HG03520 (cell line): Measurements from ENCODE around the gene SLC6A16.
"Not testable (repeated sequence)": the region's sequence is repeated elsewhere in the genome, so short reads cannot be mapped to it uniquely, and the experiment has no call there.

Source experiments
- ATAC-seq: cut with Tn5 transposase; IDR thresholded peaks from one replicate; pipeline ENCODE4 v1.9.1; 2021; ENCODE audit warnings: mild to moderate bottlenecking, moderate library complexity; ENCODE audit not compliant: unreplicated experiment

SLC6A16 gene

GRCh38 chr19:49331616-49332055, 6.6 kb upstream of the SLC6A16 start:
- peak; percentile 39 for ATAC-seq

GRCh38 chr19:49331187-49331586, 6.2 kb upstream of the SLC6A16 start:
- ATAC-seq = not testable (repeated sequence)

- no peak for ATAC-seq
Observed at GRCh38 chr19:49328741-49329140, 3.8 kb upstream of the SLC6A16 start.

GRCh38 chr19:49327878-49328544, 3.0 kb upstream of the SLC6A16 start:
- ATAC-seq = no peak

- no peak for ATAC-seq
Observed at GRCh38 chr19:49326165-49326704, 1.2 kb upstream of the SLC6A16 start.

- ATAC-seq = not testable (repeated sequence)
Observed at GRCh38 chr19:49325756-49326155, 765 bp upstream of the SLC6A16 start.

GRCh38 chr19:49318296-49318695, 6.7 kb downstream of the SLC6A16 start:
- ATAC-seq = no peak

GRCh38 chr19:49316284-49316683, 8.7 kb downstream of the SLC6A16 start:
- ATAC-seq = no peak

- no peak for ATAC-seq
Observed at GRCh38 chr19:49315111-49315510, 9.9 kb downstream of the SLC6A16 start.

GRCh38 chr19:49309087-49309486, 15.9 kb downstream of the SLC6A16 start:
- no peak for ATAC-seq

- ATAC-seq = not testable (repeated sequence)
Observed at GRCh38 chr19:49306734-49307133, 18.3 kb downstream of the SLC6A16 start.

GRCh38 chr19:49301866-49302252, 23.1 kb downstream of the SLC6A16 start:
- no peak for ATAC-seq

GRCh38 chr19:49301165-49301865, 23.7 kb downstream of the SLC6A16 start:
- no peak for ATAC-seq

GRCh38 chr19:49298653-49299052, 26.3 kb downstream of the SLC6A16 start:
- ATAC-seq = not testable (repeated sequence)

- ATAC-seq = no peak
Observed at GRCh38 chr19:49297403-49297802, 27.6 kb downstream of the SLC6A16 start.

- ATAC-seq = no peak
Observed at GRCh38 chr19:49295208-49295880, 29.6 kb downstream of the SLC6A16 start.

- no peak for ATAC-seq
Observed at GRCh38 chr19:49294401-49294800, 30.6 kb downstream of the SLC6A16 start.

- no peak for ATAC-seq
Observed at GRCh38 chr19:49290517-49290916, 34.5 kb downstream of the SLC6A16 start.

- not testable (repeated sequence) for ATAC-seq
Observed at GRCh38 chr19:49289286-49289685, 35.7 kb downstream of the SLC6A16 start.

GRCh38 chr19:49288205-49288604, 36.8 kb downstream of the SLC6A16 start:
- ATAC-seq = not testable (repeated sequence)

GRCh38 chr19:49287141-49287770, 37.7 kb downstream of the SLC6A16 start:
- no peak for ATAC-seq
